Cardiac fibroblast (primary cell): ENCODE measurements around the gene PRKAR2B.
A peak's percentile ranks its signal among the peaks of the same experiment; 100 is the strongest.

Experiments
- DNase-seq, 2 donors: peaks; one replicate each; pipeline versions ENCODE4 v3.0.0 to v3.0.0-alpha.2; 2010; ENCODE audit warnings: low read depth in 2 of 2
- H3K4me3 ChIP-seq, 2 donors: replicated peaks in 1 of 2; 1 replicate in 1 of 2; 2 replicates in 1 of 2; pipeline ENCODE4 v1.5.1; 2011; ENCODE audit warnings: low read depth in 2 of 2, low read length in 2 of 2, mild to moderate bottlenecking in 2 of 2, moderate library complexity in 1 of 2
- TF ChIP-seq, protein P1 (sequence below): IDR thresholded peaks from one replicate; pipeline ENCODE4 v1.5.1; 2011; ENCODE audit warnings: low read depth, mild to moderate bottlenecking, low read length, inconsistent platforms

PRKAR2B gene

GRCh38 chr7:107077699-107078516 lies 33.4 kb downstream of the PRKAR2B start:
- H3K4me3 ChIP-seq: no peak overlapping the region
- no peak for DNase-seq
- TF ChIP-seq, protein P1, sequence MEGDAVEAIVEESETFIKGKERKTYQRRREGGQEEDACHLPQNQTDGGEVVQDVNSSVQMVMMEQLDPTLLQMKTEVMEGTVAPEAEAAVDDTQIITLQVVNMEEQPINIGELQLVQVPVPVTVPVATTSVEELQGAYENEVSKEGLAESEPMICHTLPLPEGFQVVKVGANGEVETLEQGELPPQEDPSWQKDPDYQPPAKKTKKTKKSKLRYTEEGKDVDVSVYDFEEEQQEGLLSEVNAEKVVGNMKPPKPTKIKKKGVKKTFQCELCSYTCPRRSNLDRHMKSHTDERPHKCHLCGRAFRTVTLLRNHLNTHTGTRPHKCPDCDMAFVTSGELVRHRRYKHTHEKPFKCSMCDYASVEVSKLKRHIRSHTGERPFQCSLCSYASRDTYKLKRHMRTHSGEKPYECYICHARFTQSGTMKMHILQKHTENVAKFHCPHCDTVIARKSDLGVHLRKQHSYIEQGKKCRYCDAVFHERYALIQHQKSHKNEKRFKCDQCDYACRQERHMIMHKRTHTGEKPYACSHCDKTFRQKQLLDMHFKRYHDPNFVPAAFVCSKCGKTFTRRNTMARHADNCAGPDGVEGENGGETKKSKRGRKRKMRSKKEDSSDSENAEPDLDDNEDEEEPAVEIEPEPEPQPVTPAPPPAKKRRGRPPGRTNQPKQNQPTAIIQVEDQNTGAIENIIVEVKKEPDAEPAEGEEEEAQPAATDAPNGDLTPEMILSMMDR: no peak

GRCh38 chr7:107078517-107078966 lies 34.0 kb downstream of the PRKAR2B start:
- H3K4me3 ChIP-seq: no peak overlapping the region
- peak; percentile 41 to 44 for DNase-seq
- TF ChIP-seq, protein P1: no peak

- TF ChIP-seq, protein P1: no peak
These were observed 34.9 kb downstream of the PRKAR2B start for GRCh38 chr7:107079212-107079940.

DNA sequence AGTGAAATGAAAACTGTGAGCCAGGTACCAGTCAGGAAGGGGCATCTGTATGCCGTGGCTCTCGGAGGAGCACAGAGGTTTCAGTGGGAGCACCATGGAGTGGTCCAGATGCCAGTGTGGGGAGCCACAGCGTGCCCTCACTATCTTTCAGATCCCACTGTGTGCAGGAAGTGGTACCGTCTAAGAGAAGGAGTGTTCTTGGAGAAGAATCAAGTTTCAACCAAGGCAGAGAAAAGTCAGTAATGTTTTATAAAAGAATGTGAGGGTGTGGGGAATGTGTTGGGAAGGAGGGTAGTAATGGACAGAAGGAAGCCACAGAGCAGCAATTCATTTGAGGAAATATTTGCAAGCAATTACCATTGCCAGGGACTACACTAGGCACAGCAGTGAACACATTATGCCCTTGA lies 35.6 kb downstream of the PRKAR2B start:
- TF ChIP-seq, protein P1: no peak
- no peak overlapping the region for H3K4me3 ChIP-seq
- no peak for DNase-seq

More at GRCh38 chr7:107079212-107079940, 34.9 kb downstream of the PRKAR2B start:
- no peak for DNase-seq
- no peak overlapping the region for H3K4me3 ChIP-seq

DNA sequence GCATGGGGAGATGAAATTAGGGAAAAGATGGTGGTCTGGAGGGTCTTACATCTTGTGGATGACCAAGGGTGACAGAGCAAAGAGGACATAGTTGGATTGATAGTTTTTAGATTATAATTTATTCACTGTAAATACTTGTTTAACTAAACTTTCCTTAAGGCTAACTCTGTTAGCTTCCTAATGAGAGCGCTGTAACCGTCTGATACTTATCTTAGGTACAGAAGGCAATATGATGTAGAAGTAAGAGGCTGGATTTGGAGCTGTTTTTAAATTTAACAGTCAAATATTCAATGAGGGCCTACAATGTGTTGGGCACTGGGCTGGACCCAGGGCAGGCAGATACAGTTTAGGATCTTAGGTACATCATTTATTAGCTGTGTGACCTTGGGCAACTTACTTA lies 36.0 kb downstream of the PRKAR2B start:
- TF ChIP-seq, protein P1: no peak
- no peak for DNase-seq
- H3K4me3 ChIP-seq: no peak overlapping the region

- no peak overlapping the region for H3K4me3 ChIP-seq
- DNase-seq: no peak
- TF ChIP-seq, protein P1: no peak
These were observed 40.7 kb downstream of the PRKAR2B start for GRCh38 chr7:107085180-107085579.
